ENCODE data around the gene NCAM1. TPM values are rescaled to one million over a fixed set of nuclear protein-coding genes. Genes with fewer than 3 reads are reported as not detected.

The NCAM1 gene
- total RNA-seq, 4 donors from 2014 or later: 12.8 to 27.7 (median 15.7) TPM

- in situ Hi-C loops (cut with MboI; ENCODE audit: low sequenced_read_pairs in 4 of 4): no loop called here
- peak; percentile 39 to 64 for ATAC-seq
- intact Hi-C loops (cut with DNase I; ENCODE audit: low total_unique reads): loop anchor here (10.0 kb wide), 1 partner anchor 116 kb away; no protein-coding TSS in a partner anchor
These were observed 207.4 kb downstream of the NCAM1 start for GRCh38 chr11:113168354-113169342.

GRCh38 chr11:113172382-113172951 lies 211.2 kb downstream of the NCAM1 start:
- in situ Hi-C loops (cut with MboI; ENCODE audit: low sequenced_read_pairs in 4 of 4) (no loop called here), intact Hi-C loops (cut with DNase I; ENCODE audit: low total_unique reads) (no loop called here)
- Histone ChIP-seq H3K36me3 (no peaks in the 10 kb centered on the region), H3K27me3 (no peaks in the 10 kb centered on the region), H3K9me3 (no peaks in the 10 kb centered on the region), H3K4me1 (no peaks in the 10 kb centered on the region), H3K27ac (no peak overlapping the region), H3K4me3 (no peak overlapping the region)
- TF ChIP-seq POLR2A (IDR thresholded peaks at IDR 0.05) (no peak), CTCF (IDR thresholded peaks at IDR 0.05 in 4 of 5, conservative IDR thresholded peaks at IDR 0.05 in 1 of 5) (no peak)
- DNase-seq: no peak
- no peak for ATAC-seq

More at GRCh38 chr11:113168354-113169342, 207.4 kb downstream of the NCAM1 start:
- H3K27ac ChIP-seq: no peak overlapping the region
- DNase-seq: no peak
- no peaks in the 10 kb centered on the region for H3K4me1 ChIP-seq
- no peak overlapping the region for H3K4me3 ChIP-seq
- TF ChIP-seq CTCF (IDR thresholded peaks at IDR 0.05 in 4 of 5, conservative IDR thresholded peaks at IDR 0.05 in 1 of 5) (no peak), POLR2A (IDR thresholded peaks at IDR 0.05) (no peak)
- no peaks in the 10 kb centered on the region for H3K27me3 ChIP-seq
- no peaks in the 10 kb centered on the region for H3K36me3 ChIP-seq
- no peaks in the 10 kb centered on the region for H3K9me3 ChIP-seq

GRCh38 chr11:113173126-113173525 lies 211.9 kb downstream of the NCAM1 start:
- no peak for TF ChIP-seq POLR2A (IDR thresholded peaks at IDR 0.05)
- no peak for TF ChIP-seq CTCF (IDR thresholded peaks at IDR 0.05 in 4 of 5, conservative IDR thresholded peaks at IDR 0.05 in 1 of 5)
- no peaks in the 10 kb centered on the region for H3K9me3 ChIP-seq
- in situ Hi-C loops (cut with MboI; ENCODE audit: low sequenced_read_pairs in 4 of 4): no loop called here
- H3K27me3 ChIP-seq: no peaks in the 10 kb centered on the region
- no peak overlapping the region for H3K4me3 ChIP-seq
- no peaks in the 10 kb centered on the region for H3K4me1 ChIP-seq
- no peaks in the 10 kb centered on the region for H3K36me3 ChIP-seq
- intact Hi-C loops (cut with DNase I; ENCODE audit: low total_unique reads): no loop called here
- ATAC-seq (no peak), DNase-seq (no peak)
- H3K27ac ChIP-seq: no peak overlapping the region

- in situ Hi-C loops (cut with MboI; ENCODE audit: low sequenced_read_pairs in 4 of 4) (loop anchor here in 1 of 4 donors (25.0 kb wide), 1 partner anchor 112 kb away; no protein-coding TSS in a partner anchor), intact Hi-C loops (cut with DNase I; ENCODE audit: low total_unique reads) (no loop called here)
- DNase-seq (no peak), ATAC-seq (no peak)
- Histone ChIP-seq H3K4me1 (no peaks in the 10 kb centered on the region), H3K27me3 (no peaks in the 10 kb centered on the region), H3K27ac (no peak overlapping the region), H3K4me3 (no peak overlapping the region), H3K9me3 (no peaks in the 10 kb centered on the region), H3K36me3 (no peaks in the 10 kb centered on the region)
- no peak for TF ChIP-seq POLR2A (IDR thresholded peaks at IDR 0.05)
- TF ChIP-seq CTCF (IDR thresholded peaks at IDR 0.05 in 4 of 5, conservative IDR thresholded peaks at IDR 0.05 in 1 of 5): no peak
These were observed 213.7 kb downstream of the NCAM1 start for GRCh38 chr11:113174882-113175281.

Data from gastrocnemius medialis (tissue), 4 donors.